ENCODE data around the gene OR4E1.

GRCh38 chr14:21668377-21668776 lies 5.2 kb downstream of the OR4E1 start:
- no peak for TF ChIP-seq POLR2A (IDR thresholded peaks at IDR 0.05)
- TF ChIP-seq CTCF (IDR thresholded peaks at IDR 0.05): no peak
